Stimulated activated CD4-positive, alpha-beta T cell treated with anti-CD3 and anti-CD28 coated beads, Interleukin-15, amount 100 ng/mL, for 1 hour (primary cell): ENCODE results near the gene STPG3.
A peak's percentile ranks its signal among the peaks of the same experiment; 100 is the strongest.
"Not testable (repeated sequence)": the region's sequence is repeated elsewhere in the genome, so short reads cannot be mapped to it uniquely, and the experiment has no call there.

Experiments used
- DNase-seq, 2 donors: peaks; one replicate each; pipeline ENCODE4 v3.0.0-alpha.2; 2020; ENCODE audit warnings: low read depth in 1 of 2, low spot score in 1 of 2

STPG3 gene

DNA sequence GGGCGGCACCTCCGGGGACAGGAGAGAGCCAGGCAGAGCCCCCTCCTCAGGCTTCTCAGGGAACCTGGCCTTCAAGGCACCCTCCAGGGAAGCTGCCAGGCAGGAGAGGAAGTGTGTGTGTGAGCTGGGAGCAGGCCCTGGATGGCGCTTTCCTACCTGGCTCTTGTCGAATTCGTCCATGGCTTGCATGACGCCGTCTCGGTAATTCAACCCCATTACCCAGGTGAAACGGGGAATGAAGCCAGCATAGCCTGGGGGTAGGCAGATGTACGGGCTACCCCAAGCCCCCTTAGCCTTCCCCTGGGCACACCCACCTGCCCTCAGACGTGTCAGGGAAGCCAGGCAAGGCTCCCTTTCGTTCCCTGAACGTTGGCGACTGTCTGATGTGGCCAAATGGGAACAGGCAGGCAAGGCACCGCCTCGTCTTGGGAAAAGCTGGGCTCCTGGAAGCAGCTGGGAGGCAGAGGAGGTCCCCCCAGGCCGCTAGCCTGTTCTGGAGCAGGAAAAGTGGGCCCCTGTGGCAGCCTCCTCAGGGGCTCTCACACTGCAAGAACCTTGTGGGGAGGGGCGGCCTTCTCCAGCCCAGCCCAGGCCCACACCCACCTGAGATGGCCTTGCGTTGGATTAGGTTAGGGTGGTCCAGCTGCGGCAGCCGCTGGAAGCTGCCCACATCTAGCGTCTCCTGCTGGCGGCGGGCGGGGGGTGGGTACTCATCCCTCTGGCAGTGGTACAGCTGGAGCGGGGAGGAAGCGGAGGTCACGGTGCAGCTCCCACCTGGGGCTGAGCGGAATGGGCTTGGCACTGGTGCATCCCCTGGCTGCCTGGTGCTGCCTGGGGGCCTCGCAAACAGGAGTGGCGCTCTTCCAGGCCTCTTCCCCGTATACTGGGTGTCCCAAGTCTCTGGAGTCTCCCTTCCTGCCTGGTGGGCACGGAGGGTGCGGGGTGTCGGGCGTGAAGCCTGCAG is 6.3 kb upstream of the STPG3 start:
- DNase-seq: no peak

DNA sequence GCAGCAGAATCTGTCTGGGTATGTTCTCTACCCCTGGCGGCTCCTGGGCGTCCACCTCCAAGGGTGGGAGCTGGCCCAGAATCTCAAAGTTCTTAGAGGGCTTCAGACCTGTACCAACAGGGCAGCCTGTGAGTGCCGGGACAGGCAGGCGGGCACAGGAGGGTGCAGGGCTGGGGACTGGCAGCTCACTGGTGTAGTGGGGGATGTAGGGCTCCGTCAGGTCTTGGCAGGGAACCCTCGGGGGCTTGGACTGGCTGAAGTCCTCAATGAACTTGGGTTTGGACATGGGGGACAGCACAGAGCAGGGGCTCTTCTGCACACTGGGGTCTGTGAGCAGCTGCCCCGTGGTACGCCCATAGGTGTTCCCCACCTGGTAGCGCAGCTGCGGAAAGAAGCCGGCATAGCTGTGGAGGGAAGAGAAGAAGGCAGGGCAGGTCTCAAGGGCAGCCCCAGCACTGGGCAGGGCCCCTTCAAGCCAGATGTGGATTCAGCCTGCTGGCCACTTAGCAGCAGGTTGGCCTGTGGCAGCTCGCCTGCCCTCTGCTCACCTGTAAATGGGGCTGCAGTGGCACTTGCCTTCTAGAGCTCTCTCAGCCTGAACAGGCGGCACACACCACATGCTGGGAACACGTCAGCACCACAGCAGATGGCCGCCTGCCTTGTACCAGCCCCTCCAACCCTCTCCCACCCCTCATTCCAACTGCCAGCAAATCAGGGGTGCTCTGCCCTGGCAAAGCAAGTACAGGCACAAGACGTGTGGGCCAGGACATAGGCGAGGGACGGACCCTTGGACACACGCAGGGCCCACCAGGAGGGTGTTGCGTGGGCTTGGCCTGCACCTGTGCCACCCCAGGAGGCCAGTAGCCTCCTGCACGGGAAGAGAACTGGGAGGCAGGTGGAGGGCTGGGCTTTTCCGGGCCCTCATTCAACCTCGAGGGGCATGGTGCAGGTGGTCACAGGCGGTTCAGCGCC is 5.3 kb upstream of the STPG3 start:
- DNase-seq: no peak

DNA sequence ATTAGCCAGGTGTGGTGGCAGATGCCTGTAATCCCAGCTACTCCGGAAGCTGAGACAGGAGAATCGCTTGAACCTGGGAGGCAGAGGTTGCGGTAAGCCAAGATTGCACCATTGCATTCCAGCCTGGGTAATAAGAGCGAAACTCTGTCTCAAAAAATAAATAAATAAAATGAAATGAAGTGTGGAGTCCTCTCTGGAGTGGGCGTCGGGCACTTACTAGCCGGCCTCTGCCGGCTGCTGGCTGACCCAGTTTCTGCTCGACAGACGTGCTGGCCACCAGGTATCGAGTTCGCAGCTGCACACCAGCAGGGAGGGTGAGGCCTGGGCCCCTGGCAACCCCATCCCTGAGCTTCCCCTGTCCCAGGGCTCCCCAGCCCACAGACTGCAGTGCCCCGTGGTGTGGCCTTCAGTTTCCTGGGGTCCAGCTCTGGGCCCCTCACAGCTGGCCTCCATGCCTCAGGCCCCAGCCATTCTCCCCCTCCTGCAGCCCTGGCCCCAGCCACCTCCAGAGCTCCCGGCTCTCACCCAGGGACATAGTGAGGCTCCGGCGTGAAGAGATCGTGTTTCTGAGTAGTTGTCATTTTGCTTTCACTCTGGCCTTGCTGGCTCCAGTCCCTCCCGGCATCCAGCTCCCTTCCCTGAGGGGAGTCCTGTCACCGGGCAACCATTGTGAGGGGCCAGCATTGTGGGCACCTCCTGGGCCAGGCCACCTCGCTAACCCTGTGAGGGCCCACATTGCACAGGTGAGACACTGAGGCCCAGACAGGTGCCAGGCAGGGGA is 3.8 kb upstream of the STPG3 start:
- no peak for DNase-seq

DNA sequence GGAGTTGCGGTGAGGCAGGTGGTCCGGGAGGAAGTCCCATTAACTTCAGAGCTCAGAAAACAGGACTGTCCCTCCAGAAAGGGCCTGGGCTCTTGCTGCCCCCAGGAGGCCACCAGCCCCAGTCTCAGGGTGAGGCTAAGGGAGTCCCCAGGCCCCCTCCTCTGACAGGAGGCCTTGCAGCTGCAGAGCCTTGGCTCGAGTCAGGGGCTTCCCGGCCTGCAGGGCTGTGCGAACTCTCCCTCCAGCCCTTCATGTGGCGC is 3.2 kb upstream of the STPG3 start:
- DNase-seq: no peak

DNA sequence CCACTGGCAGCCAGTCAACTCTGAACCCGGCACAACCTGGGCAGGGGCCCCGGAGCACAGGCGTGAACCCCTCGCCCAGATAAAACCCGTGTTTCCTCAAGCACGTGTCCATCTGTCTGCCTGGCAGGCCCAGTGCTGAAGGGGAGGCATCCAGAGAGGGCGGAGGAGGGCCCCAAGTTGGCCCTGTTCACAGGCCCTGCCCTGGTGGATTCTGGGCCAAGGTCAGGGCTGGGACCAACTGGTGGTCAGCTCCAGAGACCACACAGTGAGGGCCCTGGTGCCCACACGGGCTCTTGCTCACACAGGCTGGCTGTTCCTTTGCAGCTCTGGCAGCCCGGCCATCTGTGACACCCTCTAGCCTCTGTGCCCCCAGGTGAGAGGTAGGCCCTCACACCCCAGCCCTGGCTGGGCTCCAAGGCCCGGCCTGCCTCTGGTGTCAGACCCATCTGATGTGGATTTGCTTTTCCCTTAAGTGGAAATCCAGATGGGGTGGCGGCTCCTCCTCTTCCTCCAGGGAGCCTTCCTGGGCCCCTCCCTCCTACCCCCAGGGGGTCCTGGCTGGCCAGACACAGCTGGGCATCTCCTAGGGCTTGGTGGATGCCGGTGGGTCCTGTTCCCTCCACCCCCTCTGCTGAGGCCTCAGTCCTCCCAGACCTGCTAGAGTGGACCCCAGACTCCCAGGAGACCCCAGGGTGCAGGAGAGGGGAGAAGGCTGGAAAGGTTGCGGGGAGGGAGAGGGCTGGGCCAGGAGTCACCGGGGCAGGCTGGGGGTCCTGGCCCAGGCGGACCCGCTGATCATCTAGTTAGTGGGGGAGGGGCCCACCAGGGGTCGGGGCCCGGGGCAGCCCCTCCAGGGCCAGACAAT is 525 bp upstream of the STPG3 start:
- DNase-seq: no peak

DNA sequence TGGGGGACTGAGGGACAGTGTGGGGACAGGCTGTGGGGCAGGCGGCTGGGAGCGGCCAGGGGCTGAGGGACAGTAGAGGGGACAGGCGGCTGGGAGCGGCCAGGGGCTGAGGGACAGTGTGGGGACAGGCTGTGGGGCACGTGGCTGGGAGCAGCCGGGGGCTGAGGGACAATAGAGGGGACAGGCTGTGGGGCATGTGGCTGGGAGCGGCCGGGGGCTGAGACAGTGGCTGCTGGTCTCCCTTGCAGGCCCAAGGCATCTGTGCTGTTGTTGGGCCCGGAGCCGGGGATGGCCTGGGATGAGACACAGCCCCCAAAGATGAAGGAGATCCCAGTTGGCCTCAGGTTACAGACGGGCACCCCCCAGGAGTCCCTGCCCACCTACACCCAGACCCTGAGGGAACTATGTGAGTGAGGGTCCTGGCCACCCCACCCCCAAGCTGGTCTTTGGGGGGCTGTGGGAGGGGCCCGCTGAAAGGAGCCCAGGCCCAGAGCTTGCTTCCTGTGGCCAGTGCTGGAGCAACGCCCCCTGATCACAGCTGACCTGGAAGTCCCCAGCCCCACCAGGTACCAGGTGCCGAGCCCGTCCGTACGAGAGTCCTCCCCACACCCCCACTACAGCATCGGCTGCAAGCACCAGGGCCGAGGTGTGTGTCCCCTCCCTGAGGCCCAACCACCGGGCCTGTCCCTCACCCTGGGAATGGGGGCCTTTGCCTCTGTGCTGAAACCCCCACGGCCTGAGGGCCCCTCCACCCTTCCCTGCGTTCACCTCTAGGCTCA is 593 bp downstream of the STPG3 start:
- no peak for DNase-seq

DNA sequence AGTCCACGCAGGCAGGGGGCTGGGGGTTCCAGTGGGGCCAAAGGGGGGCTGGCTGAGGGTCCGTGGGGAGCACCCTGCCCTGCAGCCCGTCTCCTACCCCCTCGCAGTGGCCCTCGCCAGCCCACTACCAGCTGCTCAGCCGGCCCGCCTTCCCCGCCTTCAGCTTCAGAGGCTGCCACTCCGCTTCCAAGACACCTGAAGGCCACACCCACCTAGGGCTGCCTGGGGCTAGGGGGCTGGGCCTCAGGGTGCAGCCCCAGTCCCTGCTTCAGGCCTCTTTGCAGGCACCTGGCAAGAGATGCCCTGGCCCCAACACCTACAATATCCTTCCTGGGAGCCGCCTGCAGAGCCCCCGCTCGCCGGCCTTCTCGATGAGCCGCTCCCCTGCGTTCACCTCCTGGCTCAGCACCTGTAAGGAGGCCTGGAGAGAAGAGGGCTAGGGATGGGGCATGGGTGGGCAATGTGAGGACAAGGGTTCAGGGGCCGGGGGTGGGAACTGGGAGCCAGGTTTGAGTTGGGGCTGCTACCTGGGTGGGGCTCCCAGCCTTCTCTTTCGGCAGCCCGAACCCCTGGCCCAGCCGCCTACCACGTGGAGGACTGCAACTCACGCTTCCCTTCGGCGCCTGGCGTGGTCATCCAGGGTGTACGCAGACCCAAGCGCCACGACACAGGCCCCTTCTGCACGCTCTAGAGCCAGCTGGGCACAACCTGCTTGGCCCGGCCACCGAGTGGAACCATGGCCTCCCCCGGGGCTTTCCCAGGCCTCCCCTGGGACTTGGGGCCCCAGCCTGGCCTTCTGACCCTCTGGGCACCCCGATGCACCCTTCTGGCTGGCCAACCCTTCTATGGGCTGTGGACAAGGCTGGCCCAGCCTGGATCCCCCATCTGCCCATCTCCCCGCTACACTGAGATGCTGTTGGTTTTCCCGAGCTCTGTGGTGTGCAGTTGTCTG is 1.7 kb downstream of the STPG3 start:
- no peak for DNase-seq

DNA sequence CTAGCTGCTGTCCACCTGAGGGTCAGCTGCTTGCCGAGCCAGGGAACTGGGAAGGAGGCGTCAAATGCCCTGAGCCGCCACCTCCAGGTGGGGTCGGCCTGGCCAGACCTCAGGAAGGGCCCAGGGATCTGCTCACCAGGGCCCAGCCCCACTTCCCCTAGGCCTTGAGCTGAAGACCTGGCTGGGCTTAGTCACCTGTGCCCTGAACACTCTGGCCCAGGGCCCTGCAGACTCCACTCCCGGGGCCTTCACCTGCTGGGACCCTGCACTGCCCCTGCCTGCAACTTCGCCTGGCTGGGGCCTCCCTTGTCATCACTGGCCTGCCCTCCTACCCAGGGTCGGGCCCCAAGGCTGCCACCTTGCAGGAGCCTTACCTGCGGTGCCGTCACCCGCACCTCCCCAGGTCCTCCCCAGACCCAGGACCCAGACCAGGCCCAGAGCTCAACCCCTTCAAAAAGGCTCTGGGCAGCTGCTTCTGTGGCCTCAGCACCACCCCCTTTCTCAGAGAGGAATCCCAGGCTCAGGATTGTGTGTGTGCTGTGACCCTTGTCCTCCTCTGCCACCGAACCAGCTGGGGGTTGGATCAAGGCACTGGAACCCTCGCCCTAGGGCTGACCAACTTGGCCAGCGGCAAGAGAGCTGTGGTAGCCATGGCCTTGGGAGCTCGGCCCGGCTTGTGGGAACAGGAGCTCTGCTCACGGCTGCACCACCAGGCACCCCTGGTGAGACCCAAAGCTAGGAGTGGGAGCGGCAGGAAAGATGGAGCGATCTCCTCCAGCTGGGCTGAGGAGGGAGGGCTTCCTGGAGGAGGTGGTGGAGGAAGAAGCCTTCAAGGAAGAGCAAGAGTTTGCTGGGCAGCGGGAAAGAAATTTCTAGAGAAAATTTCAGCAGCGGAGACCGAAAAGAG is 2.9 kb downstream of the STPG3 start:
- no peak for DNase-seq

DNA sequence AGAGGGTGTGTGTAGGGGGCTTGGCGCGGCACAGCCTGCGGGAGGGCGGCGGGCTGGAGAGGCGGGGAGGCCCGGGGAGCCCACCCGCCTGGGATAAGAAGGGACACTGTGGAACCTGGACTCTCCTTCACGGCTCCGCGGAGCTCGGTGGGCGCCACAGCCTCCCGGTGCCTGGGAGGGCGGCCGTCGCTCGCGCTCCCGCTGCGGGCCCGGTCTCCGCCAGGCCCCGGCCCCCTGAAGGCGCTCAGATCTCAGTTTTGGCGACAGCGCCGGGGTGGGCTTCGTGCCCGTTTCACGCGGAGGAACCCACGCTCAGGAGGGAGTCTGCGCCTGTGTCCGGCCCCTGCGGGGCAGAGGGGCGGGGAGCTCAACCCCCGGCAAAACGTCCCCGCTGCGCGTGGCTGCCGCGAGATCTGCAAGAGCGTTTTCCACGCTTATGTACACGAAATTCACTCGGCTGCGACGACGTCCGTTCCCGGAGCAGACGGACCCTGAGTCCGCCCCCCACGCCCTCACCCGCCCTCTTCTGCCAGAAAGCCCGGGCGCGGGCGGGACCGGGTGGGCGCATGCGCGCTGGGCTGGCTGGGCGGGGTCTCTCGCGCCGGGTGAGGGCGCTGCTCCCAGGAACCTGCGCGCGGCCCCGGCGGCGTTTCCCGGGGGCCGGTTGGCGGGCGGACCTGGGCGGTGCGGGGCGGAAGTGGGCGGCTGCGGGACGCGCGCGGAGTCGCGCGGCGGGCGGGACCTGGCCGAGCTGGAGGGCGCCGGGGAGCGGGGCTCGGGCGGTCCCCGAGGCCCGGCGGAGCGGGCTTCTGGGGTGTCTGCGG is 3.8 kb downstream of the STPG3 start, which contains the start of gene NELFB:
Gene NELFB (plus strand): TSS at position 704 of the 824 bp plus-strand sequence.
- peak; percentile 96 to 99 for DNase-seq

DNA sequence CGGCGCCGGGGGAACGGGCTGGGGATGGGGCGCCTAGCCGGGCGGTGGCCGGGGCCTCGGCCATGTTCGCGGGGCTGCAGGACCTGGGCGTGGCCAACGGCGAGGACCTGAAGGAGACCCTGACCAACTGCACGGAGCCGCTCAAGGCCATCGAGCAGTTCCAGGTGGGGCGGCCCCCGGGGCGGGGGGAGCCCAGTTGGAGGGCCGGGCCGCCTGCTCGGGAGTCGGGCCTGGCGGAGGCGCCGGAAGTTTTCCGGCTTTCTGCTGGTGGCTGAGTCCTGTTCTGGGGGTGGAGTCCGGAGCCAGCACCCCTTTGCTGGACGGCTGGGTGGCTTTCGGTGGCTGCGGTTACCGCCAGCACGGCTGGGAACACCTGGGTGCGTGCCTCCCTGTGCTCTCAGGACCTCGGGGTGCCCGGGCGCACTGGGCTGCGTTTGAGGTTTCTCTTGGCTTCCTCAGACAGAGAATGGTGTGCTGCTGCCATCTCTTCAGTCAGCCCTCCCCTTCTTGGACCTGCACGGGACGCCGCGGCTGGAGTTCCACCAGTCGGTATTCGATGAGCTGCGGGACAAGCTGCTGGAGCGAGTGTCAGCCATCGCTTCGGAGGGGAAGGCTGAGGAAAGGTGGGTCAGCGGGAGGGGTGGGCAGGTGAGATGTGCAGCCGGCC is 4.5 kb downstream of the STPG3 start:
- no peak for DNase-seq

DNA sequence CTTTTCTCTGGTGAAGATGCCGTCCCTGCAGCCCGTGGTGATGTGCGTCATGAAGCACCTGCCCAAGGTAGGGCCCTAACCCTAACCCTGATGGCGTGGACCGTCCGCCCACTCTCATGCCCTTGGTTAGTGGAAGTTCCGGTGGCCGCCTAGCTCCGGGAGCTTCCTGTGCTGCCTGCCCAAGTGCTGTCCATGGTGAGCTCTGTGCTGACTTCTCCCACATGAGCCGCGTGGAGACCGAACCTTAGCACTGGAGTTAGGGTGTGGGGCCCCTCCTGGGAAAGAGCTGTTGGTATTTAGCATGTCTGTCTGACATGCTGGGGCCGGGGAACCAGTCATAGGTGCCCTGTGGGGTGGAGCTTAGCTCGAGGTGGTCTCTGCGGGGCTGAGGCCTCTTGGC is 5.3 kb downstream of the STPG3 start:
- no peak for DNase-seq

DNA sequence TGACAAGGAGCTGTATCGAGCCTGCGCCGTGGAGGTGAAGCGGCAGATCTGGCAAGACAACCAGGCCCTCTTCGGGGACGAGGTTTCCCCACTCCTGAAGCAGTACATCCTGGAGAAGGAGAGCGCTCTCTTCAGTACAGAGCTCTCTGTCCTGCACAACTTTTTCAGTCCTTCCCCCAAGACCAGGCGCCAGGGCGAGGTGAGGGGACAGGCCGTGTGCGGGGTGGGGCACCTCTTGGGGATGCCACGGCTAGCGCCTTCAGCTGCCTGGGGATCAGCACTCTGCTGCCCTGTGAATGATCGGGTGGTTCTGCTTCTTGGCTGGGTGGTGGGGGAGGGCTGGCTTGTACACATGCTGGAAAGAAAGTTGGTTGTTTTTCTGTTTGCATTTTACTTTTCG is 5.8 kb downstream of the STPG3 start:
- no peak for DNase-seq

DNA sequence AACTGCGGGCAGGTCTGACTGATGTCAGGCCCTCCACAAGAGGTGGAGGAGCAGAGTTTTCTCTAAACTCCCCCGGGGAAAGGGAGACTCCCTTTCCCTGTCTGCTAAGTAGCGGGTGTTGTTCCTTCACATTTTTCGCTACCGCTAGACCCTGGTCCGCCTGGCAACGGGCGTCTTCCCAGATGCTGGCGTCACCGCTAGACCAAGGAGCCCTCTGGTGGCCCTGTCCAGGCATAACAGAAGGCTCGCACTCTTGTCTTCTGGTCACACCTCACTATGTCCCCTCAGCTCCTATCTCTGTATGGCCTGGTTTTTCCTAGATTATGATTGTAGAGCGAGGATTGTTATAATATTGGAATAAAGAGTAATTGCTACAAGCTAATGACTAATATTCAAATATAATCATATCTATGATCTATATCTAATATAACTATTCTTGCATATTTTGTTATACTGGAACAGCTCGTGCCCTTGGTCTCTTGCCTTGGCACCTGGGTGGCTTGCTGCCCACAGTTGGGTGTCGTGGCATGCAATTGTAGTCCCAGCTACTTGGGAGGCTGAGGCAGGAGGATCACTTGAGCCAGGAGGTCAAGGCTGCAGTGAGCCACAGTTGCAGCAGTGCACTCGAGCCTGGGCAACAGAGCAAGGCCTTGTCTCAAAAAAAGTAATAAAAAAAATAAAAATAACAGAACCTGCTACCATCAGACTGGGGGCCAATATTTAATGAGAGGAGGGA is 11.3 kb downstream of the STPG3 start:
- not testable (repeated sequence) for DNase-seq

DNA sequence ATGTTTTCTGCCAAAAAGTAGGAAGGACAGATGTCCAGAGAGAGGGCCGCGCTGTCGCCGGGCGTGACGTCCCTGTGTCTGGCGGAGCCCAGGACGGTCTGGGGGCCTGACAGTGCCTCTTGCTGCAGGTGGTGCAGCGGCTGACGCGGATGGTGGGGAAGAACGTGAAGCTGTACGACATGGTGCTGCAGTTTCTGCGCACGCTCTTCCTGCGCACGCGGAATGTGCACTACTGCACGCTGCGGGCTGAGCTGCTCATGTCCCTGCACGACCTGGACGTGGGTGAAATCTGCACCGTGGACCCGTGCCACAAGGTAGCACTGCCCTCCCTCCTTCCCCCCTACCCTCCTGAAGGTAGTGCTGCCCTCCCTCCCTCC is 11.8 kb downstream of the STPG3 start:
- no peak for DNase-seq

DNA sequence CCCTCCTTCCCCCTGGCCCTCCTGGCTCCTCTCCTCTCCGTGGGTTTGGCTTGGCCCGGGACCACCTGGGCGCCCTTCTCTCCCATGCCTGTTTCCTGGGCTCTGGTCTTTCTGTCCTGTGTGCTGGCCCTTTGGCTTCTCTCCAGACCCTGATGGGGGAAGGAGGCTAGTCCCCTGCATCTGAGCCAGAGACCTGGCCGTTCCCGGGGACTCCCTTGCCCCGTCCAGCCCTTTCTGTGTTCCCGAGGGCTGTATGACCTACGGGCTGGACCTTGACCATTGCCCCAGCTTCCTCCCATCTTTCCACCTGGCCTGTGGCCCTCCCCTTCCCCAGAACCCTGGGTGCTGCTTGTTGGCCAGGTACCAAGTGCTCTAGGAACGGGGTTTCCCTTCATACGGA is 12.4 kb downstream of the STPG3 start:
- no peak for DNase-seq
